Omental fat pad (tissue), 4 donors: ENCODE measurements around the gene MAPRE2. TPM values are rescaled to one million over a fixed set of nuclear protein-coding genes. Genes with fewer than 3 reads are reported as not detected.

ENCODE experiments used
- ATAC-seq: fragments of 150-250 bp; one replicate; pipeline ENCODE4 v1.9.1; 2016; ENCODE audit warnings: mild to moderate bottlenecking, moderate library complexity; ENCODE audit not compliant: low FRiP score
- DNase-seq: peaks from one replicate; pipeline ENCODE4 v3.0.0-alpha.2; 2019; ENCODE audit warnings: low spot score
- total RNA-seq, 4 donors: library from RNA; depleted of rRNA; stranded (reverse); fragments of >200 nt; gene quantifications; one replicate each; pipeline ENCODE4 v1.1.0, GENCODE V29; 2016
- TF ChIP-seq, protein P1 (sequence below), 3 donors: fragments of 450-650 bp; IDR thresholded peaks; one replicate each; pipeline ENCODE4 v1.5.1; 2016 to 2017; ENCODE audit warnings: antibody characterized with exemption in 3 of 3, mild to moderate bottlenecking in 3 of 3, moderate library complexity in 2 of 3

Gene MAPRE2
- total RNA-seq, 4 donors from 2014 or later = 19.7 to 35.6 (median 24.8) TPM

DNA sequence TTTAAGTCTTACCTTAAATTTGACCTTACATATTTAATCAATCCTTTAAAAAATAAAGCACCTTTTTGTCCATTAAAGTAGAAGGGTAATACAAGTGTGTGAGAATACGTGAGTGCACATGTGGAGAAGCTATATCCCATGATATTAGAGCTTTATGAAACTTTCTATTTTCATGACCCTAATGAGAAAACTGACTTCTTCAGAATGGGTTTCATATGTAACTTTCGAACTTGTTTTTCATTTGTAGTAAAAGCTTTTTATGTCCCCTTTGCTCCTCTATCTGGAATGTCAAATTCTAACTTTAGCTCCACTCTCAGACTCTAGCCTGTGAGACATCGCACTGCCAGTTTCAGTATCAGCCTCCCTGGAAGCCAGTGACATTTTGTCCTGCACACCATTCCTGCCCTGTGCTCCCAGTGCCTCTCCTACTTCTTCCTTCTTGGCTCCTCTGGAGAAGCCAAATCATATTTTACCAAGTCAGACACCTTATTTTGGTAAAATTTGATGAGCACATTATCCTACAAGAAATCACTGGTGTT is 42.0 kb downstream of the MAPRE2 start:
- ATAC-seq (no peak), DNase-seq (no peak)
- TF ChIP-seq, protein P1, sequence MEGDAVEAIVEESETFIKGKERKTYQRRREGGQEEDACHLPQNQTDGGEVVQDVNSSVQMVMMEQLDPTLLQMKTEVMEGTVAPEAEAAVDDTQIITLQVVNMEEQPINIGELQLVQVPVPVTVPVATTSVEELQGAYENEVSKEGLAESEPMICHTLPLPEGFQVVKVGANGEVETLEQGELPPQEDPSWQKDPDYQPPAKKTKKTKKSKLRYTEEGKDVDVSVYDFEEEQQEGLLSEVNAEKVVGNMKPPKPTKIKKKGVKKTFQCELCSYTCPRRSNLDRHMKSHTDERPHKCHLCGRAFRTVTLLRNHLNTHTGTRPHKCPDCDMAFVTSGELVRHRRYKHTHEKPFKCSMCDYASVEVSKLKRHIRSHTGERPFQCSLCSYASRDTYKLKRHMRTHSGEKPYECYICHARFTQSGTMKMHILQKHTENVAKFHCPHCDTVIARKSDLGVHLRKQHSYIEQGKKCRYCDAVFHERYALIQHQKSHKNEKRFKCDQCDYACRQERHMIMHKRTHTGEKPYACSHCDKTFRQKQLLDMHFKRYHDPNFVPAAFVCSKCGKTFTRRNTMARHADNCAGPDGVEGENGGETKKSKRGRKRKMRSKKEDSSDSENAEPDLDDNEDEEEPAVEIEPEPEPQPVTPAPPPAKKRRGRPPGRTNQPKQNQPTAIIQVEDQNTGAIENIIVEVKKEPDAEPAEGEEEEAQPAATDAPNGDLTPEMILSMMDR (IDR thresholded peaks at IDR 0.05) = no peak

GRCh38 chr18:35084494-35085449 is 43.6 kb downstream of the MAPRE2 start:
- ATAC-seq = no peak
- TF ChIP-seq, protein P1 (IDR thresholded peaks at IDR 0.05) = no peak

DNA sequence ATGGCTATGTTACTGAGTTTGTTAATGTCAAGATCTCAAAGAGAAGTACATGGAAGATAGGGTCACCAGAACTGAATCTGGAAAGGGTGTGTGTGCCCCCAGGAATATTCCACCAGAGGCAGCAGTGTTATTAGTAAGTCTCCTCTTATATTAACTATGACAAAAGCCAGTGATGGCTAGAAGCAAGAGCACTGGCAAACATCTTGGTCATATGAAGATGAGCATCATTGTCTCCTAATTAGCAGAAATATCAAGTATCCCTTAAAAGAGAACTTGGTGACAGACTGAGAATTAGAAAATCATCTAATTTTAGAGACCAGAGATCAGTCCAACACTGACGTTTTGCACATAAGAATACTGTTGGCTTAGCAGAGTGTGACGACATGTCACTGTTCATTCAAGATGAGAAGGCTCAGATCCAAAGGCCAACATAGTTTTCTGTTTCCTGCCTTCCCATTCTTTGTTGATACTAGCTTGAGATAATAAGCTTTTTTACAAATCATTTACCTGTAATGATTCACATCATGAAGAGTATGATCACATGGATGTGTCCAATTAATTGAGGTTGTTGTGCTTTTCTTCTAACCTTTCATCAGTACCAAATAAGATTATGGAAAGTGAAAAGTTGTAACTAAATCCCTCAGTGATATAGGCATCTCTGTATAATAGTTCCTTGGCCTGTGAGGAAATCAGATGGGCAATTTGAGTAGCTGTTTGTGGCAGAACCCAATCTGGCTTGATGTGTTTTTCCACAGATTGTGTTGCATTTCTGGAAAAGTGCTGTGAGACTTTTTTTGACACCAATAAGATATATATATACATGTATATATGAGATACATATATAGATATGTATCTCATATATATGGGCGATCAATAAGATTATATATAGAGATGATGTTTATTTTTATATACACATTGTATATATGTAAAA is 44.5 kb downstream of the MAPRE2 start:
- TF ChIP-seq, protein P1 (IDR thresholded peaks at IDR 0.05) = no peak
- no peak for ATAC-seq

More at GRCh38 chr18:35084494-35085449, 43.6 kb downstream of the MAPRE2 start:
- no peak for DNase-seq

DNA sequence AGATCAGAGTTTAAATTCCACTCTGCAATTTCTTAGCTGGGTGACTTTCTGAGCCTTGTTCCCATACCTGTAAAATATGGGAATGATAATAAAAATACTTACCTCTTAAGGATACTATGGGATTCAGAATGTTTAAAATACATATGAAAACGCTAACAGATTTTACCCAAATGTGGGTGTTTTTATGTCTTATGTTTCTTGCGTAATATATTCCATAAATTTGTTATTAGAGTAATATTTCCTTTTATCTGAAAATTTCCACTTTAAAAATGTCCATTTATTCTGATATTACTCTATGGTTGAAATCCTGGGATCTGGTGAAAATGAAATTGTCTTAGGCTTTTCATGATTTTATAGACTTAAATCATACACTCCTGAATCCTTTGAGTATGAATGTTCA is 45.5 kb downstream of the MAPRE2 start:
- TF ChIP-seq, protein P1 (IDR thresholded peaks at IDR 0.05) = no peak
- no peak for DNase-seq
- ATAC-seq = no peak

More for the DNA sequence above, 44.5 kb downstream of the MAPRE2 start:
- no peak for DNase-seq

DNA sequence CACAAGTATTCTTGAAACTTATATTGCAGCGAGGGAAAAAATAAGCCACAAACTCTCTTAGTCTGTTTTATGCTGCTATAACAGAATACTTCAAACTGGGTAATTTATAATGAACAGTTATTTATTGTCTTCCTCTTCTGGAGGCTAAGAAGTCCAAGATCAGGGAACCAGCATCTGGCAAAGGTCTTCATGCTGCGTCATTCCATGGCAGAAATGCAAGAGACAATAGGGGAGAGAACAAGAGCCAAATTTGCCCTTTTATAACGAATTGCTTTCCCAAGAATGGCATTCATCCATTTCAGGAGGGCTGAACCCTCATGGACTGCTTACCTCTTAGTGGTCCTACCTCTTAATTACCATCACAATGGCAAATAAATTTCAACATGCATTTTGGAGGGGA is 46.5 kb downstream of the MAPRE2 start:
- TF ChIP-seq, protein P1 (IDR thresholded peaks at IDR 0.05) = no peak
- DNase-seq (no peak), ATAC-seq (no peak)

DNA sequence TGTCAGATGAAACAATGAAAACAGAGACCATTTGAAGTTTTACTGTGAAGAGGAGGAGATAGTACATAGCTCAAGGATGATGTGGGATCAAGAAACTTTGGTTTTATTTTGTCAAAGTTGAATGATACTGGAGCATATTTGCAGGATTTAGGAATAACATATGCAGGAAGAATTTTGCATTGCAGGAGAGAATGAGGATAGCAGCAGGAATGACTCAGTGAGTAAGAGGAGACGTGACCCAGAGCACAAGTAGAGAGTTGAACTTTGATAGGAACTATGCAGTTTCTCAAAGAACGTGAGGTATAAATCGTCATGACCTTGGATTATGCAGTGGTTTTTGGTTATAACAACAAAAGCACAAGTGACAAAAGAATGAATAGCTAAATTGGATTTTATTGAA is 47.7 kb downstream of the MAPRE2 start:
- no peak for ATAC-seq
- DNase-seq = no peak
- TF ChIP-seq, protein P1 (IDR thresholded peaks at IDR 0.05) = no peak
